ENCODE measurements around the gene ICOSLG. TPM values are rescaled to one million over a fixed set of nuclear protein-coding genes. Genes with fewer than 3 reads are reported as not detected.
"Not testable (repeated sequence)": the region's sequence is repeated elsewhere in the genome, so short reads cannot be mapped to it uniquely, and the experiment has no call there.

The ICOSLG gene
- polyA plus RNA-seq, 1 donor (not counting 4 experiments of a cell fraction or from before 2014, with no cell fraction given): 1.8 TPM

DNA sequence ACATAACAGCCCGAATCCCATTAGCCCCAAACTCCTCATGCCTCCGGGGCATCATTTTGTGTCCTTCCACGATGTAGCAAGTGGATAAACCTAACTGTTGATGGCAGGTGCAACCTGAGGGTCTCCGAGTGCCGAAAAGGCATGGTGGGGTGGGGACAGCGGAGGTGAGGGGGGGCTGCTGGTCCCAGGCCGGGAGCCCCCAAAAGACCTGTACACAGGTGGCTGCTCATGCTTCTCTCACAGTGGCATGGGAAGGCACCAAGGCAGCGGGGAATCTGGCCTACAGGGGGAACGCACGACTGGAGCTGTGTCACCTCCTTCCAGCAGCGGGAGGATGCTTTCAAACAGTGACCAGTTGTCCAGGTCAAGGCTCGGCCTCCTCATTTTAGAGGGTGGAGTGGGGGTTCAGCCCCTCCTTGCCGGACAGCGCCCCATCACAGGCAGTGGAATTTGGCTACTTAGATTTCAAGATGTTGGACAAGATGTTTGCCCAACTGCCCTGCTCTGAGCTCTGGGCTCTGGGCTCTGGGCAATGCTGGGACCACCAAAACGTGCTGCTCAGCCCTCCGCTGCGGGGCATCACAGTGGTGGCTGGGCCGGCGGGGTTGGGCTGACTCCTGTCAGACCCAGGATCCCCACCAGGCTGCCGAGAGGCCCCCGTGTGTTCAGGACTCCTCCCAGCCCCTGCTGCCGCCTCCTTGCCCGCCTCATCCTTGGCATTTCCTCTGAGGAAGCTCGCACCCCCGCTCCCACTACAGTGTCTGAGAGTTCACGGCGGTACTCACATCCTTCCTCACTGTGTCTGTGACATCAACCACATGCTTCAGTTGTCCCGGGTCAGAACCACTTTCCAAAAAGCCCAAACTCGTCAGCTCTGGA lies 13.3 kb upstream of the ICOSLG start:
- no peaks in the 10 kb centered on the region for H4K20me1 ChIP-seq (ENCODE audit: control insufficient read depth, extremely low read depth, insufficient read depth, low read length)
- dilution Hi-C loops (cut with MboI; ENCODE audit: extremely low pct_ligation_motif_present, low sequenced_read_pairs): no loop called here
- no peaks in the 10 kb centered on the region for H3K36me3 ChIP-seq (ENCODE audit: control insufficient read depth in 2 of 2, extremely low read depth in 1 of 2, insufficient read depth in 2 of 2, low read length in 2 of 2)
- H3K79me2 ChIP-seq (ENCODE audit: control insufficient read depth, insufficient read depth, low read length): no peaks in the 10 kb centered on the region
- FAIRE-seq (no peak), DNase-seq (ENCODE audit: low read depth, low spot score) (no peak)
- H3K9me1 ChIP-seq (ENCODE audit: control insufficient read depth, extremely low read depth, insufficient read depth, low read length): no peaks in the 10 kb centered on the region
- H3K27ac ChIP-seq (ENCODE audit: control insufficient read depth, insufficient read depth, low read length): no peak overlapping the region
- H3K9ac ChIP-seq (ENCODE audit: control insufficient read depth, extremely low read depth, insufficient read depth, low read length): no peak overlapping the region
- no peak overlapping the region for H3K4me2 ChIP-seq (ENCODE audit: control insufficient read depth, extremely low read depth, insufficient read depth, low read depth, low read length)
- H3K4me3 ChIP-seq (ENCODE audit: control insufficient read depth in 2 of 3, extremely low read depth in 1 of 3, insufficient read depth in 2 of 3, low read depth in 1 of 3, low read length in 3 of 3): no peak overlapping the region
- no peaks in the 10 kb centered on the region for H3K9me3 ChIP-seq (ENCODE audit: control insufficient read depth, low read depth, low read length)
- no peaks in the 10 kb centered on the region for H3K4me1 ChIP-seq (ENCODE audit: control insufficient read depth, extremely low read depth, insufficient read depth, low read length)
- TF ChIP-seq, protein P1, sequence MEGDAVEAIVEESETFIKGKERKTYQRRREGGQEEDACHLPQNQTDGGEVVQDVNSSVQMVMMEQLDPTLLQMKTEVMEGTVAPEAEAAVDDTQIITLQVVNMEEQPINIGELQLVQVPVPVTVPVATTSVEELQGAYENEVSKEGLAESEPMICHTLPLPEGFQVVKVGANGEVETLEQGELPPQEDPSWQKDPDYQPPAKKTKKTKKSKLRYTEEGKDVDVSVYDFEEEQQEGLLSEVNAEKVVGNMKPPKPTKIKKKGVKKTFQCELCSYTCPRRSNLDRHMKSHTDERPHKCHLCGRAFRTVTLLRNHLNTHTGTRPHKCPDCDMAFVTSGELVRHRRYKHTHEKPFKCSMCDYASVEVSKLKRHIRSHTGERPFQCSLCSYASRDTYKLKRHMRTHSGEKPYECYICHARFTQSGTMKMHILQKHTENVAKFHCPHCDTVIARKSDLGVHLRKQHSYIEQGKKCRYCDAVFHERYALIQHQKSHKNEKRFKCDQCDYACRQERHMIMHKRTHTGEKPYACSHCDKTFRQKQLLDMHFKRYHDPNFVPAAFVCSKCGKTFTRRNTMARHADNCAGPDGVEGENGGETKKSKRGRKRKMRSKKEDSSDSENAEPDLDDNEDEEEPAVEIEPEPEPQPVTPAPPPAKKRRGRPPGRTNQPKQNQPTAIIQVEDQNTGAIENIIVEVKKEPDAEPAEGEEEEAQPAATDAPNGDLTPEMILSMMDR (optimal IDR thresholded peaks at IDR 0.05 in 1 of 3, IDR thresholded peaks at IDR 0.05 in 1 of 3, conservative IDR thresholded peaks at IDR 0.05 in 1 of 3; ENCODE audit: extremely low read depth in 1 of 3, insufficient read depth in 2 of 3, low read length in 3 of 3): no peak
- no peak for TF ChIP-seq EZH2 (IDR thresholded peaks at IDR 0.05; ENCODE audit: low read length)
- H2AFZ ChIP-seq (ENCODE audit: control insufficient read depth, low read length): no peak overlapping the region
- peaks cover 9% of the 10 kb centered on the region for H3K27me3 ChIP-seq (ENCODE audit: control insufficient read depth, extremely low read depth, insufficient read depth, low read length)

DNA sequence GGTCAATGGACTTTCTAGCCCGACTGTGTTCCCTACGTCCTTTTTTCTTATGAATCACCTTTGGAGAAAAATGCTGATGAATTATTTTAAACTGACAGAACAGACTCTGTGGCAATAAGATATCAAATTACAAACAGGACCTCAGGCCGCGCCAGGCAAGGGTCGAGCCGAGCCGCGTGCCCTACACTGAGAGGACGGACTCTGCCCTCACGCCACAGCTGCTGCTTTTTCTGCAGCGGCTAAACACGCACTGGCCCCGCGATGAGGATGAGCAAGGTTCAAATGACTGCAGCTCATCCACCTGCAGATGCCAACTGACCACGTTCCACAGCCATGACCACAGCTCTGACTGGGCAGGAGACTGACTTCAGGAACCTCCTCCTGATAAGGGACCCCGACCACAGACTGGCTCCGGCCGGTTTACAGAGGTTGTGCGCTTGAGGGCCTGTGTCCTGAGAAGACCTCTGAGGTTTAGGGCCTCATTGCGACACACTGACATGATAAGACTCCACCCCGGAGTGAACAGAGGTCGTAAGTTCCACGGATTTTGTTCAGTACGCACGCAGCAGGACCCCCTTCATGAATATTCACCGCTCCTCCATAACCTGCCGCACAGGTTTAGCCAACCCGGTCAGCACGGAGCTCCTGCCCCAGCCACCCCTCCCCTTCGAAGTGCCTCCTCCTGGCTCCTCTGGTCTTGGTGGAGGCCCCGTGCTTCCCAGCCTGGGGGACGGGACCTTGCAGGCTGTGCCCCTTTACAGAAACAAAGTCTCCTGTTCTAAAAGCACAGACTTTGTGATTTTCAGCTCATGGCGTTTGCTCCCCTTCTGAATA lies 8.7 kb upstream of the ICOSLG start:
- H3K9ac ChIP-seq (ENCODE audit: control insufficient read depth, extremely low read depth, insufficient read depth, low read length); H3K4me1 ChIP-seq (ENCODE audit: control insufficient read depth, extremely low read depth, insufficient read depth, low read length); H2AFZ ChIP-seq (ENCODE audit: control insufficient read depth, low read length); H4K20me1 ChIP-seq (ENCODE audit: control insufficient read depth, extremely low read depth, insufficient read depth, low read length); DNase-seq (ENCODE audit: low read depth, low spot score); H3K4me3 ChIP-seq (ENCODE audit: control insufficient read depth in 2 of 3, extremely low read depth in 1 of 3, insufficient read depth in 2 of 3, low read depth in 1 of 3, low read length in 3 of 3); H3K9me3 ChIP-seq (ENCODE audit: control insufficient read depth, low read depth, low read length); H3K4me2 ChIP-seq (ENCODE audit: control insufficient read depth, extremely low read depth, insufficient read depth, low read depth, low read length); H3K36me3 ChIP-seq (ENCODE audit: control insufficient read depth in 2 of 2, extremely low read depth in 1 of 2, insufficient read depth in 2 of 2, low read length in 2 of 2); H3K79me2 ChIP-seq (ENCODE audit: control insufficient read depth, insufficient read depth, low read length); H3K9me1 ChIP-seq (ENCODE audit: control insufficient read depth, extremely low read depth, insufficient read depth, low read length); H3K27me3 ChIP-seq (ENCODE audit: control insufficient read depth, extremely low read depth, insufficient read depth, low read length); FAIRE-seq; H3K27ac ChIP-seq (ENCODE audit: control insufficient read depth, insufficient read depth, low read length); dilution Hi-C loops (cut with MboI; ENCODE audit: extremely low pct_ligation_motif_present, low sequenced_read_pairs): not testable (repeated sequence)

DNA sequence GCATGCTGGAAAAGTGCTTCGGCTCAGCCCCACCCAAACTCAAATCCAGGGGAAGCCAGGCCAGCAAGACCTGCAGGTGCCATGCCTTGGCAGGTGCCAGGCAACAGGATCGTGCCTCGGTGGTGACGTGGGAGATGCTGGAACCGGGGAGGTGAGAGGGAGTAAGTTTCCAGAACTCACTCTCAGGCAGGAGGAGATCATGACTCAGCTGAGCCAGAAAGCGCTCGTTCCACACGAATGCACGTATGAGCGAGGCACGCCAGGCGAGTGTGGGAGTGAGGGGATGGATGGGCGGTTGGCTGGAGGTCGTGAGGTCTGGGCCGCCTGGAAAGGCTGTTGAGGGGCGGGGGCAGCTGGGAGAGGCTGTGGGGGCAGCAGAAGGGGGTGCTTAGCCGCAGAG lies 7.2 kb upstream of the ICOSLG start:
- H3K27me3 ChIP-seq (ENCODE audit: control insufficient read depth, extremely low read depth, insufficient read depth, low read length); H3K27ac ChIP-seq (ENCODE audit: control insufficient read depth, insufficient read depth, low read length); H3K9me1 ChIP-seq (ENCODE audit: control insufficient read depth, extremely low read depth, insufficient read depth, low read length); H3K4me2 ChIP-seq (ENCODE audit: control insufficient read depth, extremely low read depth, insufficient read depth, low read depth, low read length); FAIRE-seq; H2AFZ ChIP-seq (ENCODE audit: control insufficient read depth, low read length); H3K9ac ChIP-seq (ENCODE audit: control insufficient read depth, extremely low read depth, insufficient read depth, low read length); H3K79me2 ChIP-seq (ENCODE audit: control insufficient read depth, insufficient read depth, low read length); H3K4me3 ChIP-seq (ENCODE audit: control insufficient read depth in 2 of 3, extremely low read depth in 1 of 3, insufficient read depth in 2 of 3, low read depth in 1 of 3, low read length in 3 of 3); H3K36me3 ChIP-seq (ENCODE audit: control insufficient read depth in 2 of 2, extremely low read depth in 1 of 2, insufficient read depth in 2 of 2, low read length in 2 of 2); dilution Hi-C loops (cut with MboI; ENCODE audit: extremely low pct_ligation_motif_present, low sequenced_read_pairs); H3K9me3 ChIP-seq (ENCODE audit: control insufficient read depth, low read depth, low read length); H3K4me1 ChIP-seq (ENCODE audit: control insufficient read depth, extremely low read depth, insufficient read depth, low read length); DNase-seq (ENCODE audit: low read depth, low spot score); H4K20me1 ChIP-seq (ENCODE audit: control insufficient read depth, extremely low read depth, insufficient read depth, low read length): not testable (repeated sequence)

DNA sequence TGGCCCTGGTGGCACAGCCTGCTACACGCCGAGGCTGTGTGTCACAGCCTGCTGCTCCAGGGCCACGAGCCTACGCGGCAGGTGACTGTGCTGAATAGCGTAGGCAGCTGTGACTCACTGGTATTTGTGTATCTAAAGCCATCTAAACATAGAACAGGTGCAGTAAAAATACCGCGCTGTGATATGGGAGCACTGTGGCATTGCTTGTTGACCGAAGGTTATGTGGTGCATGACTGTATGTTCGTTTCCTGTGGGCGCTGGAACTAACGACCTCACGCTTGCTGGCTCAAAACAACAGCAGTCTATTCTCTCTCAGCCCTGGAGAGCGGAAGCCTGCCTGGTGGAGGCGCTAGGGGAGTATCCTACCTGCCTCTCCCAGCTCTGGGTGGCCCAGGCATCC lies 3.2 kb upstream of the ICOSLG start:
- H3K4me1 ChIP-seq (ENCODE audit: control insufficient read depth, extremely low read depth, insufficient read depth, low read length); dilution Hi-C loops (cut with MboI; ENCODE audit: extremely low pct_ligation_motif_present, low sequenced_read_pairs); H2AFZ ChIP-seq (ENCODE audit: control insufficient read depth, low read length); H3K9me3 ChIP-seq (ENCODE audit: control insufficient read depth, low read depth, low read length); DNase-seq (ENCODE audit: low read depth, low spot score); H3K27me3 ChIP-seq (ENCODE audit: control insufficient read depth, extremely low read depth, insufficient read depth, low read length); FAIRE-seq; H3K4me3 ChIP-seq (ENCODE audit: control insufficient read depth in 2 of 3, extremely low read depth in 1 of 3, insufficient read depth in 2 of 3, low read depth in 1 of 3, low read length in 3 of 3); H4K20me1 ChIP-seq (ENCODE audit: control insufficient read depth, extremely low read depth, insufficient read depth, low read length); H3K27ac ChIP-seq (ENCODE audit: control insufficient read depth, insufficient read depth, low read length); H3K4me2 ChIP-seq (ENCODE audit: control insufficient read depth, extremely low read depth, insufficient read depth, low read depth, low read length); H3K36me3 ChIP-seq (ENCODE audit: control insufficient read depth in 2 of 2, extremely low read depth in 1 of 2, insufficient read depth in 2 of 2, low read length in 2 of 2); H3K79me2 ChIP-seq (ENCODE audit: control insufficient read depth, insufficient read depth, low read length); H3K9me1 ChIP-seq (ENCODE audit: control insufficient read depth, extremely low read depth, insufficient read depth, low read length); H3K9ac ChIP-seq (ENCODE audit: control insufficient read depth, extremely low read depth, insufficient read depth, low read length): not testable (repeated sequence)

Data from keratinocyte (primary cell).